CD1c-positive myeloid dendritic cell (primary cell): ENCODE data around the gene TSPAN9.

Source experiments
- DNase-seq: peaks from one replicate; pipeline ENCODE4 v3.0.0-alpha.2; 2016; ENCODE audit errors: extremely low spot score

TSPAN9 gene

DNA sequence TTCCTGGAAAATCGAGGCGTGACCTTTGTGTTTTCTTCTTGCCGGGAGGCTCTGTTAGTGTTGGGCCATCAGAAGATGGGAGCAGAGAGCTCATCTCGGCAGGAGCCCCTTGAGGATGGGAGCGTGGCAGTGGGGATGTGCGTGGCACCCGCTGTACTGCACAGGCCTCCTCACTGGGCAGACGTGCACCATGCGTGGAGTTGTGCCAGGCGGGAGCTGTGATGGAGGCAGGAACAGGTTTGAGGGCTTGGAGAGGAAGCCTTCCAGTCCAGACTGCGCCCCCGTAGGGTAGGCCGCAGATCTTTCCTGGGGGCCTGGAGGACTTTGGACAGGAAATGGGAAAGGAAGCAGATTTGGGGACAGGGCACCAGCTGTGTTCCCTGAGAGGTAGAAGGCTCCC, 197.5 kb downstream of the TSPAN9 start:
- no peak for DNase-seq

GRCh38 chr12:3275171-3276041, 198.2 kb downstream of the TSPAN9 start:
- DNase-seq = peak; percentile 73

DNA sequence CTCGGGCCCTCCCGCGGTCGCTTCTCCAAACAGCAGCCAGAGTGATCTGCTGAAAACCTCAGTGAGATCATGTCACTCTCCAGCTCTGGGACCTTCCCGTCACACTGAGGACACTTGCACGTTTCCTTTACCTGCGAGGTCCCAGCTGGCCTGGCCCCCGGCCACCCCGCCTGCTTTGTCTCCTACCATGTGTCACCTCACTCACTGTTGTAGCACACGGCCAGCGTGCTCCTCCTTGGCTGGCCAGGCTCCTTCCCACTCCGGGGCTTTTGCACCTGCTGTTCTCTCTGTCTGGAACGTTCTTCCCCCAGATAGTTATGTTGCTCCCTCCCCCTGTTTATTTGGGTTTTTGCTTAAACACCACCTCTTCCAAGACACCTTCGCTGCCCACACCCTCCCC, 199.0 kb downstream of the TSPAN9 start:
- no peak for DNase-seq

GRCh38 chr12:3277306-3277943, 200.2 kb downstream of the TSPAN9 start:
- no peak for DNase-seq

DNA sequence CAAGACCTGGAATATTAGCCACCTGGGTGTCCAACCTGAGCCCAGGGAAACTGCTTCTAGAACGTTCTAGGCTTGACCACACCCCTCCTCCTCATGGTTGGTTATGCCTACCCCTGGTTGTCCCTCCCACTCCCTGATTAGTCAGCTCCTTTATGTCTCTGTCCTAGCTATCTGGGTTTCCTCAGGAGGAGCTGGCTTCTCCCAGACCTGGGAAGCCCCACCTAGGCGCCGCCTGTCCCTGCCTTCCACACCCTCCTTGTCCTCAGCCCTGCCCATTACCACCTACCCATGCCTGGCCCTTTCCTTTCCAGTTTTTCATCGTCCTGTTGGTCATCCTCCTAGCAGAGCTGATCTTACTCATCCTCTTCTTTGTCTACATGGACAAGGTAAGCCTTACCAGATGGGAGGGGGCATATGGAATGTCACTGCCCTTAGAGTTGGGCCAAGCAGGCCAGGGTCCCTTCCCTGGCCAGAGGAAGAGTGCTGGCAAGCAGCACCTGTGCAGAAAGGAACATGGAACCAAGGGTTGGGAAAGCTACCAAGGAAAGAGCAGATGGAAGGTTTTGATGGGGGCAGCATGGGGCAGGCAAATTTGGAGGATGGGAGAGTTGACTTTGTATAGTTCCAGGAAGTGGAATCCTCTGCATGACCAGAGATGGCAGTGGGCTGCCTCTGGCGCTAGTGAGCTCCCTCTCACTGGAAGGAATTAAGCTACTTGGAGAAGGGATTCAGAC, 201.7 kb downstream of the TSPAN9 start:
- DNase-seq = no peak

DNA sequence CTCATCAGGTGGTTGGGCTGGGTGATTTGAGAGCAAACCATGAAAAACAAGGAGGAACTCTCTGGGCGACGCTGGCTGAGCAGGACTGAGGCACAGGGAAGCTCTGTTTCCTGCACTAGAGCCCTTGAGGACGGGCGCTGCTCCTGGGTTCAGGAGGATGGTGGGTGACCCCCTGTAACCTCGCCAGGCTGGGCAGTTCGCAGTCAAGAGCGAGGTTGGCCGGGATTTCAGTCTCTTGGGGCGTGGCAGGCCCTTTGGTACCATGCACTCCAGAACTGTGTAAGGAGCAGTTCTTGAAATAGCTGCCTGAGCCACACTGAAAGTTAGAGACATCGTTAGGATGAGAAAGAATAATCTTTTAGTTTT, 202.2 kb downstream of the TSPAN9 start:
- DNase-seq = no peak

DNA sequence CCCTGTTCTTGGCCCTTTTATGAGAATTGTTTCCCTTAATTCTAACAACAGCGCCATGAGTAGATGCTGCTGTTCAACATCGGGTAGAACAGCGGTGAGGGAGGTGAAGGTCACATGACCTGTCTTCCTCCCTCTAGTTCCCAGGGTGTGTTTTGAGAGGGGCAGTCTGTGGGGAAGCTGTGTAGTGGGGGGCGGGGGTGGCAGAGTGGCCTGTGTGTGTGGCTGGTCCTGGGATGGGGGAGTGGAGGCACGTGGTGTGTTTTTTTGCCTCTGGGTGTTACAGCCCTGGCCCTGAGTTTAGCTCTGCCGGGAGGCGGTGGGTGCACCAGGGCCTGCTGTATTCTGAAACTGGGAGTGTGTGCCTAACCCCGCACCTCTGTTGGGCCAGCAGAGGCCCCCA, 202.7 kb downstream of the TSPAN9 start:
- DNase-seq = no peak

GRCh38 chr12:3280967-3281366, 203.8 kb downstream of the TSPAN9 start:
- DNase-seq = no peak

GRCh38 chr12:3281588-3282383, 204.6 kb downstream of the TSPAN9 start:
- no peak for DNase-seq

DNA sequence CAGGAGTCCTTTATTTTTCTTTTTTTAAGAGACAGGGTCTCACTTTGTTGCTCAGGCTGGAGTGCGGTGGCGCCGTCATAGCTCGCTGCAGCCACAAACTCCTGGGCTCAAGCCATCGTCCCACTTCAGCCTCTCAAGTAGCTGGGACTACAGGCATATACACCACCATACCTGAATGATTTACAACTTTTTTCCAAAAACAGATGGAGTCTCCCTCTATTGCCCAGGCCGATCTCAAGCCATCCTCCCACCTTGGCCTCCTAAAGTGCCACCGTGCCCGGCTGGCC, 205.1 kb downstream of the TSPAN9 start:
- DNase-seq = no peak

- no peak for DNase-seq
Observed at GRCh38 chr12:3283137-3283680, 206.0 kb downstream of the TSPAN9 start.

DNA sequence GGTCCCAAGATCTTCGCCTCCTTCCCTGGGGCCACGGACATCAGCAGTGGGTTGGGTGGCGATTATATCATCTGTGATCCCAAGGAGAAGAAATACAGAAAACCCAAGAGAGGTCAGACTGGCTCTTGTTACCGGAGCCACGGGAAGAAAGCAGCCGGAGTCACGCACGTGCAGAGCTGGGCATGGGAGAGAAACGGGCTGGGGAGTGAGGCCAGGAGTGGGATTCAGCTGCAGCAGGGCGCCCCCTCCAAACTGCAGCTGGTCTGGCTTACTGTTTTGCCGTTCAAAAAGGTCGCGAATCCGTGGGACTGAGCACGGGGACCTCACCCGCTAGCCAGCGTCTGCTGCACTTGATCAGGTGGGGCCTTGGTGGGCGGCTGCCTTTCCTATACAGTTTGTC, 207.2 kb downstream of the TSPAN9 start:
- no peak for DNase-seq

DNA sequence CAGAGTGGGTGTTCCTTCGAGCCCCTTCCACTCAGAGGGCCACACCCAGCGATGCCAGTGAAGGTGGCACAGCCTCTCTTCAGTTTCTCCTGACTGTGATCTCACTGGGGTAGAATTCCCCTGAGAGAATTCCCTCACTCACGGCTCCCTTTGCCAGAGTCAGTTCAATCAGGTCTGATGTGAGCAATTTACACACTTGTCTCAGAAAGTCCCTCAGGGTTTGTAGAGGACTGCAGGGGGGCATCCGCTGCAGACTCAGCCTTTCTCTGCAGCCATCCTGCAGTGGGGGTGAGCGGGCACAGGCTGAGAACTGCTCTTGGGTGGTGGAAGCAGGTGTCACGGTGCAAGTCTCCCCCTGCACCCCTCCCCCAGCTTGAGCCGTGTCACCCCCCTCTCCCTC, 208.4 kb downstream of the TSPAN9 start:
- DNase-seq = no peak

DNA sequence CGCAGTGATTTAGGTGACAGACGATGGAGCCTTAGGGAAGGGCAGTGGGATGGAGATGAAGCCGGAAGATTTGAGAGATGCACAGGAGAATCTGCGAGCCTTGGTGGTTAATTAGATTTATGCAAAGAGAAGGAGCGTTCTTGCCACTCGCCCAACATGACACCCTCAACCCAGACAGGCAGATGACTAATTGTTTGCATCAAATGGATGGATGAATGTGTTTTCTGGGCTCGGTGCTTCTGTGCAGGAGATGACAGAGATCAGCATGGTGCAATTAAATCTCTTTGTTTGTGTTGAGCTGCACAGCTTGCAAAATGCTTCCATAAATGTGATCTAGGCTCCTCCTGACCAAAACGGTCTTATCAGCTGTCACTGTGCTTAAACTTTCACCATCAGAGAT, 211.5 kb downstream of the TSPAN9 start:
- no peak for DNase-seq

- no peak for DNase-seq
Observed at GRCh38 chr12:3289702-3290101, 212.5 kb downstream of the TSPAN9 start.

GRCh38 chr12:3291939-3292338, 214.8 kb downstream of the TSPAN9 start:
- no peak for DNase-seq

- DNase-seq = no peak
Observed at GRCh38 chr12:3292677-3293412, 215.7 kb downstream of the TSPAN9 start.

GRCh38 chr12:3293446-3294161, 216.4 kb downstream of the TSPAN9 start:
- DNase-seq = no peak

- no peak for DNase-seq
Observed at GRCh38 chr12:3294481-3294911, 217.3 kb downstream of the TSPAN9 start.

DNA sequence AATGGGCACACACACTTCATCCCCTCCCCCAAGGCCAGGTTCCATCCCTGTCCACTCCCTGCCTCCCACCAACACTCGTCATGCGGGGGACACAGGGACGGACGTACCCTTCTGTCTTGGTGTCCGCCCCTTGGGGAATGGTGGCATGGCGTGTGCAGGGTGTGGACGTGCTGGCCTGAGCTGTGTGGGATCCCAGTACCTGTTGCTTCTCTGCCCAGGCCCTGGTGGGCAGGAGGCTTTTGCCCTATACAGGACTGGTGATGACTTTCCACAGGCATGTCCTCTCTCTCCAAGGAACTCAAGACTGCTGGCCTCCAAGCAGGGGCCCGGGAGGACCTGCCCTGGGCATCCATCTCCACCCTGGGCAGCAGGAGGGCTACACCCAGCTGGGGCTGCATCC, 218.0 kb downstream of the TSPAN9 start:
- no peak for DNase-seq
